Calu3 (cell line): Measurements from ENCODE around the gene MCTP1. TPM values are rescaled to one million over a fixed set of nuclear protein-coding genes. Genes with fewer than 3 reads are reported as not detected.

ENCODE experiments used
- BruUV-seq: library from RNA; stranded (reverse); fragments of 400-500 nt; replicated peaks from 2 replicates; lab custom pipeline; 2021; lab: Mats Ljungman, UMichigan
- CTCF ChIA-PET: fragments of 300-600 bp; sonication (Branson Sonifier 250); formaldehyde crosslinking; loops from one replicate; lab custom pipeline; 2022; ENCODE audit warnings: antibody characterized with exemption; lab: Charles Lee
- DNase-seq: peaks from one replicate; pipeline ENCODE4 v3.0.0; 2022
- H3K27ac Mint-ChIP-seq: one replicate; pipeline ENCODE4 v1.8.0; 2022; ENCODE audit warnings: mixed read lengths; ENCODE audit not compliant: unreplicated experiment
- H3K27me3 Mint-ChIP-seq: one replicate; pipeline ENCODE4 v1.8.0; 2022; ENCODE audit warnings: mixed read lengths; ENCODE audit not compliant: unreplicated experiment
- H3K36me3 Mint-ChIP-seq: one replicate; pipeline ENCODE4 v1.8.0; 2022; ENCODE audit warnings: mild to moderate bottlenecking, moderate library complexity, mixed read lengths; ENCODE audit not compliant: insufficient read depth, unreplicated experiment
- H3K4me1 Mint-ChIP-seq: one replicate; pipeline ENCODE4 v1.8.0; 2022; ENCODE audit warnings: mild to moderate bottlenecking, low read depth, mixed read lengths; ENCODE audit not compliant: unreplicated experiment
- H3K4me3 Mint-ChIP-seq: one replicate; pipeline ENCODE4 v1.8.0; 2022; ENCODE audit warnings: mild to moderate bottlenecking, low read depth, moderate library complexity, mixed read lengths; ENCODE audit not compliant: unreplicated experiment
- H3K9me3 Mint-ChIP-seq: one replicate; pipeline ENCODE4 v1.8.0; 2022; ENCODE audit warnings: low read depth, mixed read lengths; ENCODE audit not compliant: unreplicated experiment
- CTCF ChIP-seq: fragments of 200-600 bp; IDR thresholded peaks from one replicate; pipeline ENCODE4 v1.8.0; 2022; ENCODE audit warnings: antibody characterized with exemption; ENCODE audit not compliant: unreplicated experiment
- intact Hi-C: fragments of 100-400 bp; cut with micrococcal nuclease; formaldehyde crosslinking; loops from one replicate; pipeline ENCODE4 v1.10.0; 2022; ENCODE audit not compliant: unreplicated experiment
- total RNA-seq: library from RNA; stranded (reverse); gene quantifications from 2 replicates; pipeline ENCODE4 v1.2.3, GENCODE V29; 2022

Gene MCTP1
- total RNA-seq, 1 experiment from 2014 or later: 28.4 TPM

DNA sequence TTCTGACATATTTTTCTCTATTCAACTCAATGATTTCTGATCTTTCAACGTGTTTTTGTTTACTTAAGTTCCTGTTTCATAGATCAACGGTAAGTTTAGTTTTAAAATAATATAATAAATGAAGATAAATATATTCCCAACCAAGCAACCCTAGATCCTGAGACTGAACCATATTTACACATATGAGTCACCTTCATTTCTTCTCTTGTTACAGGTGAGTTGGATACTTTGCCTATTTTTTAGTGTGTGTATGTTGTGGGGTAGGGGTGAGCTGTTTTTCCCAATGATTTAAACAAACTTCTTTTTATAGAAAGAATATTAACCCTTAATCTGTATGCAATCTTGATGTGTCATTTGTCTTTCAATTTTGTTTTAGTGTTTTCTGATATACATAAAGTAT is 186.9 kb downstream of the MCTP1 start:
- Mint-ChIP-seq H3K27ac (no peak overlapping the region), H3K4me1 (peaks cover 8% of the 10 kb centered on the region), H3K27me3 (no peaks in the 10 kb centered on the region), H3K4me3 (no peak overlapping the region), H3K9me3 (no peaks in the 10 kb centered on the region), H3K36me3 (no peaks in the 10 kb centered on the region)
- no peak for DNase-seq
- TF ChIP-seq CTCF: no peak
- CTCF ChIA-PET: no interaction called here
- BruUV-seq: no TSS peak
- intact Hi-C loops: no loop called here

DNA sequence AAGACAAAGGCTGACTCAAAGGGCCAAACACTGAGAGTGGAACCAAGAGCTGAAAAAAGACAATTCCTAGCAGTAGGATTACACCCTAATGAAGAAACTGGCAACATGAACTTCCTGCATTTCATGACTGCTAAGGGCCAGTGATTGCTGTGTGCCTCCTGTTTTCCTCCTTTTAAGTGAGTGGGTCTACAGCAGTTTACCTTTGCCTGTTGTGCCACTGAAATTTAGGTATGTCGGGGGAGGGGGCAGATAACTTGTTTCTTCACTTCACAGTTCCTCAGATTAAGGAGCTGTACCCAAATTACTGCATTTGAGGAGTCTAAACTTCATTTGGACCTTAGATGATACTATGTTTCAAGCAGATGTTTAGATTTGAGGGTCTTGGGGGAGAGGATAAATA is 191.7 kb downstream of the MCTP1 start:
- Mint-ChIP-seq H3K36me3 (no peaks in the 10 kb centered on the region), H3K4me1 (no peaks in the 10 kb centered on the region), H3K9me3 (peaks cover 5% of the 10 kb centered on the region), H3K27me3 (no peaks in the 10 kb centered on the region), H3K27ac (no peak overlapping the region), H3K4me3 (no peak overlapping the region)
- CTCF ChIA-PET: no interaction called here
- intact Hi-C loops: no loop called here
- DNase-seq: no peak
- no TSS peak for BruUV-seq
- TF ChIP-seq CTCF: no peak

GRCh38 chr5:95090774-95091173 is 194.1 kb downstream of the MCTP1 start:
- H3K4me1 Mint-ChIP-seq: no peaks in the 10 kb centered on the region
- no peak overlapping the region for H3K27ac Mint-ChIP-seq
- intact Hi-C loops: no loop called here
- H3K9me3 Mint-ChIP-seq: peaks cover 5% of the 10 kb centered on the region
- no peaks in the 10 kb centered on the region for H3K27me3 Mint-ChIP-seq
- no peak overlapping the region for H3K4me3 Mint-ChIP-seq
- H3K36me3 Mint-ChIP-seq: no peaks in the 10 kb centered on the region
- DNase-seq: no peak
- no peak for TF ChIP-seq CTCF
- no TSS peak for BruUV-seq
- CTCF ChIA-PET: interaction anchor here (1.0 kb wide), 1 partner anchor 9 kb away, joined by 3 read pairs; no protein-coding TSS in a partner anchor

- DNase-seq: no peak
- Mint-ChIP-seq H3K36me3 (no peaks in the 10 kb centered on the region), H3K27ac (no peak overlapping the region), H3K9me3 (peaks cover 5% of the 10 kb centered on the region), H3K27me3 (no peaks in the 10 kb centered on the region), H3K4me1 (peaks cover 11% of the 10 kb centered on the region), H3K4me3 (no peak overlapping the region)
- intact Hi-C loops: no loop called here
- TF ChIP-seq CTCF: no peak
- CTCF ChIA-PET: no interaction called here
- no TSS peak for BruUV-seq
Observed at GRCh38 chr5:95087816-95088317, 197.0 kb downstream of the MCTP1 start.
